ENCODE results near the gene SUMF1.
"Not testable (repeated sequence)": the region's sequence is repeated elsewhere in the genome, so short reads cannot be mapped to it uniquely, and the experiment has no call there.

Gene SUMF1

DNA sequence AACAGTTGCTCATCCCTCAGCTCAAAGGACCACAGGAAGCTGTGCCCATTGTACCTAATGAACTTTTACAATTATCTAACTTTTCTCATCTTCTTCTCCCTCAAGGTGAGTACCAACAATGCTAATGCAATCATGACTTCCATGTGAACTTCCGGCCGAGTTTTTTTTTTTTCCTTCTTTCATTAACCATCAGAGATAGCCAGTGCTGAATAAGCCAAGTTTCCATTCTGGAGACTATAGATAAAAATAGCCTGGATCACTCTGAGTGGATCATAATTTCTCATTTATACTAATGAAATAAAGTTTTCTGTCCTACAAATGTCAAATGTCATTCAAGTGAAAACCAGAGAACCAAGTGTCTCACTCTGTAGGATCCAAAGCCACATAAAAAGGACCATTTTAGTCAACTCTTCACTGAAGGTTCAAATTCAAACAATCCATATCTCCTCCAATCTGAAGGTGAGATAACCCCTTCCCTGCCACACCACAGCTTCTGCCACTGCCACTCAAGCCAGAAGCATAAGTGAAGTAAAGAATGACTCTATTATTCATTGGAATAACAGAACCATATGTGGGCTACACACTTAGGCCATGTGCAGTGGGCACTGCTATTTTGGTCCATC lies 5.5 kb downstream of the SUMF1 start:
- CTCF ChIA-PET, result interaction anchor here (0.6 kb wide), 1 partner anchor 148 kb away, joined by 3 read pairs; no protein-coding TSS in a partner anchor
- H3K27me3 Mint-ChIP-seq, result no peaks in the 10 kb centered on the region
- no peaks in the 10 kb centered on the region for H3K9me3 Mint-ChIP-seq
- peaks cover 15% of the 10 kb centered on the region for H3K4me1 Mint-ChIP-seq
- no peak overlapping the region for H3K4me3 Mint-ChIP-seq
- H3K27ac Mint-ChIP-seq, result no peak overlapping the region
- no peak for DNase-seq
- H3K36me3 Mint-ChIP-seq, result no peaks in the 10 kb centered on the region

DNA sequence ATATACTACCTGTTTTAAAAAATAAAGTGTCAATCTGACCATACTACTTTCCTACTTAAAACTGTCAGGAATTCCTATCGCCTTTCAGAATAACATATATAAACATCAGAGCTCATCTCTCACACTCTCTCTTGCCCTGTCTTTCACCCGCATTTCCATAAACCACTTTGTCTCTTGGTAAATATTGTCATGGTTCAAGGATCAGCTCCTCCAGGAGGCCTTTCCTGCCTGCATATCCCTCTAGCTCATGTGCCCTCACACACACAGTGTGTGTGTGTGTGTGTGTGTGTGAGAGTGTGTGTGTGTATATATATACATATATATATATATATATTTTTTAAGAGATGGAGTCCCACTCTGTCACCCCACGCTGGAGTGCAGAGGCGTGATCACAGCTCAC lies 6.7 kb downstream of the SUMF1 start:
- H3K27ac Mint-ChIP-seq, result no peak overlapping the region
- H3K4me3 Mint-ChIP-seq, result no peak overlapping the region
- no peak for DNase-seq
- no peaks in the 10 kb centered on the region for H3K27me3 Mint-ChIP-seq
- H3K9me3 Mint-ChIP-seq, result no peaks in the 10 kb centered on the region
- peaks cover 2% of the 10 kb centered on the region for H3K4me1 Mint-ChIP-seq
- CTCF ChIA-PET, result no interaction called here
- no peaks in the 10 kb centered on the region for H3K36me3 Mint-ChIP-seq

DNA sequence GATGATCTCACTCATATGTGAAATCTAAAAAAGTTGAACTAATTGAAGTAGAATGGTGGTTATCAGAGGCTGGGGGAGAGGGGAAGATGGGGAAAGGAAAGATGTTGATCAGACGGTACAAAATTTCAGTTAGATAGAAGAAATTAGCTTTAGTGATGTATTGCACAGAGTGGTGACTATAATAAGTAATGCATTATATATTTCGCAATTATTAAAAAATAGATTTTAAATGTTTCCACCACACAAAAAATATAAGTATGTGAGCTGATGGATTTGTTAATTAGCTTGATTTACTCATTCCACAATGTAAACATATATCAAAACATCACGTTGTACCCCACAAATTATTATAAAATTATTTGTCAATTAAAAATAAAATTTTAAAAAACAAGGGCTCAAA lies 8.1 kb downstream of the SUMF1 start:
- CTCF ChIA-PET, result no interaction called here
- Mint-ChIP-seq H3K9me3 (no peaks in the 10 kb centered on the region), H3K27ac (no peak overlapping the region), H3K27me3 (no peaks in the 10 kb centered on the region), H3K4me1 (peaks cover 2% of the 10 kb centered on the region), H3K4me3 (no peak overlapping the region), H3K36me3 (no peaks in the 10 kb centered on the region)
- no peak for DNase-seq

DNA sequence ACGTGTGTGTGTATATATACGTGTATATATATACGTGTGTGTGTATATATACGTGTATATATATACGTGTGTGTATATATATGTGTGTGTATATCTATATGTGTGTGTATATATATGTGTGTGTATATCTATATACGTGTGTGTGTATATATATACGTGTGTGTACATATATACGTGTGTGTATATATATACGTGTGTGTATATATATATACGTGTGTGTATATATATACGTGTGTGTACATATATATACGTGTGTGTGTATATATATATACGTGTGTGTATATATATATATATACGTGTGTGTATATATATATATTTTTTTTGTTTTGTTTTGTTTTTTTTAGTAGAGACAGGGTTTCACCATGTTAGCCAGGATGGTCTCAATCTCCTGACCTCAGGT lies 10.3 kb downstream of the SUMF1 start:
- H3K27me3 Mint-ChIP-seq, H3K27ac Mint-ChIP-seq, H3K36me3 Mint-ChIP-seq, DNase-seq, H3K4me3 Mint-ChIP-seq, H3K4me1 Mint-ChIP-seq, H3K9me3 Mint-ChIP-seq, CTCF ChIA-PET: not testable (repeated sequence)

DNA sequence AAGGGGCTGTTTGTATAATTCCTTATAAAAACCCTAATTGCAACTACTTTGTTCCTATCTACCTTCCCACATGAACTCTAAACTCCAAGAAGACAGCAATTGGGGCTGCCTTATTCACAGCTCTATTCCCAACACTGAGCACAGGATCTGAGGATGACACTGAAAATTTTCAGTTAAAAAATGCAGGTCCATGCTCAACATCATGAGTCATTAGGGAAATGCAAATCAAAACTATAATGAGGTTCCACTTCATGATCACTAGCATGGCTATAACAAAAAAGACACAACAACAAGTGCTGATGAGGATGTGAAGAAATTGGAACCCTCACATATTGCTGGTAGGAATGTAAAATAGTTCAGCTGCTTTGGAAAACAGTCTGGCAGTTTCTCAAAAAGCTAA lies 12.9 kb downstream of the SUMF1 start:
- CTCF ChIA-PET, result no interaction called here
- H3K27ac Mint-ChIP-seq, result no peak overlapping the region

DNA sequence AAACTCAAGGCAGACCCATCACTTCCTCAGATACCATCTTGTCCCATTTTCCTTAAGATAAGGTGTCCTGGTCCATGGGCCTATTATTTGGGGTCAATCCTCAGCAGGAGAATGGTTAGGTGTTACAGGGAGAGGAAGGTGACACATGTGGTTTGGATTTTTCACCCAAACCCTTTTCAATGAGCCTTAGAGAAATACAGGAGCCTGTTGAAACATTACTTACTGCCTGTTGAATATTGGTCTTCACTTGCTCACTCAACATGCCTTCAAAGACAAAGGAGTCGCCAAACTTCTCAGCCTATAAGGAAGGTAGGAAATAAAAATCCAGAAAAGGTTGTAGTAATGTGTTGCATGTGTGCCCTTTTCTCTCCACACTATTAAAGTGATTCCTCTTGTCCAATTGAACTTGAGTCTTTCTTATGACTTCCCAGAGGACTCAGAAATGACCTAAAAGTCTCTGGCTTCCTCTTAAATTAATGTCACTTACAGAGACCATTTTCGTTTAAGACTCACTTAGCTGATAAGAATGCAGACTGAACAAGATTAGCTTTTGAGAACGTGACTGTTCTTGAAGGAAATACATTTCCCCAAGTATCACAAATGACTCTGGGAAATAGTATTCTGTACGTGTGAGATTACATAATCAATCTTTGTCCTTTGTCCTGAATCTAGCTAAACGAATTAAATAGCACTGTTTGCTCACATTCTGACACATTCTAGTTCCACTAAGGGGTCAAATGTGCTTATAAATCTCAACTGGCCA lies 17.8 kb downstream of the SUMF1 start:
- no peak overlapping the region for H3K27ac Mint-ChIP-seq
- no peak overlapping the region for H3K4me3 Mint-ChIP-seq
- no peaks in the 10 kb centered on the region for H3K4me1 Mint-ChIP-seq
- peaks cover 19% of the 10 kb centered on the region for H3K36me3 Mint-ChIP-seq
- CTCF ChIA-PET, result no interaction called here
- no peak for DNase-seq
- no peaks in the 10 kb centered on the region for H3K9me3 Mint-ChIP-seq
- H3K27me3 Mint-ChIP-seq, result no peaks in the 10 kb centered on the region

More for the DNA sequence above, 12.9 kb downstream of the SUMF1 start:
- no peaks in the 10 kb centered on the region for H3K9me3 Mint-ChIP-seq
- H3K27me3 Mint-ChIP-seq, result no peaks in the 10 kb centered on the region
- no peak overlapping the region for H3K4me3 Mint-ChIP-seq
- H3K4me1 Mint-ChIP-seq, result no peaks in the 10 kb centered on the region
- peaks cover 8% of the 10 kb centered on the region for H3K36me3 Mint-ChIP-seq
- no peak for DNase-seq

DNA sequence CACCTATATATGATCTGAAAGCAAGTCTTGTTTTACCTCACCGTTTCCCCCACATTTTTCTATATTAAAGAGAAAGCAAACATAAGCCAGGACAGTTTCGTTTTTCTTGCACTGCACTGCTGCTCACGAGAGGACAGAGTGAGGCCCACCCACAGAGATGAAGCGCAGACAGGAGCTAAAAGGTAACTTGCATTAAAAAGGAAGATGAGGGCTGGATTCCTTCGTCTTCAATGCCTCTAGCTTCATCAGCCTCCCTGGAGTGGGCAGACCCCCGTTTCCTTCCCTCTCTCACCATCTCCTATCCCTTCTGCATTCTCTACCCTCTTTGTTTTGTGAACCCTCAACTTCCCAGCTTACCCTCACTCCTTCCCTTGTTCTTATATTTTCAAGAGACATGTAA lies 18.9 kb downstream of the SUMF1 start:
- Mint-ChIP-seq H3K27me3 (no peaks in the 10 kb centered on the region), H3K27ac (no peak overlapping the region), H3K4me3 (no peak overlapping the region), H3K36me3 (peaks cover 19% of the 10 kb centered on the region), H3K4me1 (no peaks in the 10 kb centered on the region), H3K9me3 (no peaks in the 10 kb centered on the region)
- DNase-seq, result no peak
- CTCF ChIA-PET, result no interaction called here

DNA sequence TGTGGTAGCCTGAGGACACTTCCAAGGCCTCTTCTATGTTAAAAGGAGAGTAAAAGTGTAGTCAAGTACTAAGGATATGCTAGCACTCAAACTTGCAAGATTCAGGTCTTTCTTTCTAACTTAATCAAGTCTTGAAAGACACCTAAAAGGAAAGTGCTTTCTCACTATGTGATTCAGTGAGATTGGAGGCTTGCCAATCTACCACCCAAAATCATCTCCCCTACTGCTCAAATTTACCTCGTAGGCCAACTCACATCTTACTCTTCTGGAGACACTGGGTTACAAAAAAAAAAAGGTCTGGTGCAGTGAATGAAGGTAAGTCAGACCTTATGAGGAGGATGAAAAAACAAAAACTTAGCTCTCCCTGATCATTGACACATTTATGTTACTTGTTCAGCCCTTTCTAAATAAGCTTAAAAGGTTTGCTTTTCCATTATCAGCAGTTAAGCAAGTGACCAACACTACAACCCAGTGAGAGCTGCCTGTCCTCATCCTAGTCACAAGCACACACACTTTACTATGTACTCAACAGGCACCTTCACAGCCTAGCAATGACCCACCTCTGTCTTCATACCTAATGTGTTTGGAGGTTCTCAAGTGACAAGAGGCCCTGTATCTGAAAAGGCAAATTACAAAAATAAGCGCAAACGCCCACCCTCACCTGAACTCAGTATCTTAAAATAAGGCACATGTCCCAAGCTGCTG lies 19.6 kb downstream of the SUMF1 start:
- no peak for DNase-seq
- no peaks in the 10 kb centered on the region for H3K4me1 Mint-ChIP-seq
- no peaks in the 10 kb centered on the region for H3K27me3 Mint-ChIP-seq
- no peak overlapping the region for H3K4me3 Mint-ChIP-seq
- H3K36me3 Mint-ChIP-seq, result peaks cover 20% of the 10 kb centered on the region
- no peaks in the 10 kb centered on the region for H3K9me3 Mint-ChIP-seq
- no peak overlapping the region for H3K27ac Mint-ChIP-seq
- CTCF ChIA-PET, result no interaction called here

DNA sequence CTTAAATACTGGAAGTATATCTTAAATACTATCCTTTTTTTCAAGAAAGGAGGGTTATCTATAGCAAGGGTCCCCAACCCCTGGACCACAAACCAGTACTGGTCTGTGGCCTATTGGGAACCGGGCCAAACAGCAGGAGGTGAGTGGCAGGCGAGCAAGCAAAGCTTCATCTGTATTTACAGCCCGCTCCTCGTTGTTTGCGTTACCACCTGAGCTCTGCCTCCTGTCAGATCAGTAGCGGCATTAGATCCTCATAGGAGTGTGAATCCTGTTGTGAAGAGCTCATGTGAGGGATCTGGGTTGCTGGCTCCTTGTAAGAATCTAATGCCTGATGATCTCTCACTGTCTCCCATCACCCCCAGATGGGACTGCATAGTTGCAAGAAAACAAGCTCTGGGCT lies 26.1 kb downstream of the SUMF1 start:
- H3K27me3 Mint-ChIP-seq, result no peaks in the 10 kb centered on the region
- DNase-seq, result no peak
- peaks cover 6% of the 10 kb centered on the region for H3K36me3 Mint-ChIP-seq
- CTCF ChIA-PET, result interaction anchor here (0.7 kb wide), 1 partner anchor 1035 kb away, joined by 3 read pairs; no protein-coding TSS in a partner anchor
- H3K4me3 Mint-ChIP-seq, result no peak overlapping the region
- no peaks in the 10 kb centered on the region for H3K9me3 Mint-ChIP-seq
- H3K4me1 Mint-ChIP-seq, result no peaks in the 10 kb centered on the region
- no peak overlapping the region for H3K27ac Mint-ChIP-seq

DNA sequence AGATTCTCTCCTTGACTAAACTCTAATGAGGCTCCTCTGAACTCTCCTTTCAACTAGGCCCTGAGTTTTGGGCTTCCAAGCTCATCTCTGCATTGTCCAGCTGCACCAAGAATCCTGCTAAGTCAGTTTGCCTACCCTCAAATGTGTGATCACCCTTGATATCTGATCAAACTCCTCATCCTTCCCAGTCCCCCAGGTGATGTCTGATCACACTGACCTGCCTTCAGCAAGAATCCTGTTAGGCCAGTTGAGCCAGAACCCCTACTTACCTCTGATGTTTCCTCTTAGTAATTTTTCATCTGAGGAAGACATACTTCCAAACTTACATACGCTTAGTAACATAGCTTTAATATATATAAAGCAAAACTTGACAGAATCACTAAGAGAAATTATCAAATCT lies 28.8 kb downstream of the SUMF1 start:
- no peaks in the 10 kb centered on the region for H3K27me3 Mint-ChIP-seq
- H3K9me3 Mint-ChIP-seq, result no peaks in the 10 kb centered on the region
- CTCF ChIA-PET, result interaction anchor here (0.6 kb wide), 1 partner anchor 1115 kb away, joined by 3 read pairs; no protein-coding TSS in a partner anchor
- no peaks in the 10 kb centered on the region for H3K4me1 Mint-ChIP-seq
- H3K4me3 Mint-ChIP-seq, result no peak overlapping the region
- peaks cover 6% of the 10 kb centered on the region for H3K36me3 Mint-ChIP-seq
- no peak for DNase-seq
- H3K27ac Mint-ChIP-seq, result no peak overlapping the region

DNA sequence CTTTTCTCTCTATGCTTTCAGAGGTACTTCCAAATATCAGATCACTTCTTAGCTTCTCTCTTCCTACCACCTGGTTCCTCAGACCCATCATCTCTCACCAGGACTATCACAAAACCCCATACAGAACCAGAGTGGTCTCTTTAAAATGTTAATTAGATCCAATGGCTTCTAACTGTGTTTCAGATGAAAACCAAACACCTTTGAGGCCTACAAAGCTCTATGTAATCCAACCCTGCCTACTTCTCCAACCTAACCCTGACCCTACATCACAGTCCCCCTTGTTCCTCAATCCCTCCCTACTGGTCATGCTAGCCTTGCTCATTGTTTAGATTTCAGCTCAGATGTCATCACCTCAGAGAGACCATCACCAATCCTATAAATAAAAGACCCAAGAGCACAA lies 34.8 kb downstream of the SUMF1 start:
- Mint-ChIP-seq H3K36me3 (peaks cover 9% of the 10 kb centered on the region), H3K4me1 (no peaks in the 10 kb centered on the region), H3K4me3 (no peak overlapping the region), H3K27ac (no peak overlapping the region), H3K9me3 (no peaks in the 10 kb centered on the region), H3K27me3 (no peaks in the 10 kb centered on the region)
- no peak for DNase-seq
- CTCF ChIA-PET, result no interaction called here

DNA sequence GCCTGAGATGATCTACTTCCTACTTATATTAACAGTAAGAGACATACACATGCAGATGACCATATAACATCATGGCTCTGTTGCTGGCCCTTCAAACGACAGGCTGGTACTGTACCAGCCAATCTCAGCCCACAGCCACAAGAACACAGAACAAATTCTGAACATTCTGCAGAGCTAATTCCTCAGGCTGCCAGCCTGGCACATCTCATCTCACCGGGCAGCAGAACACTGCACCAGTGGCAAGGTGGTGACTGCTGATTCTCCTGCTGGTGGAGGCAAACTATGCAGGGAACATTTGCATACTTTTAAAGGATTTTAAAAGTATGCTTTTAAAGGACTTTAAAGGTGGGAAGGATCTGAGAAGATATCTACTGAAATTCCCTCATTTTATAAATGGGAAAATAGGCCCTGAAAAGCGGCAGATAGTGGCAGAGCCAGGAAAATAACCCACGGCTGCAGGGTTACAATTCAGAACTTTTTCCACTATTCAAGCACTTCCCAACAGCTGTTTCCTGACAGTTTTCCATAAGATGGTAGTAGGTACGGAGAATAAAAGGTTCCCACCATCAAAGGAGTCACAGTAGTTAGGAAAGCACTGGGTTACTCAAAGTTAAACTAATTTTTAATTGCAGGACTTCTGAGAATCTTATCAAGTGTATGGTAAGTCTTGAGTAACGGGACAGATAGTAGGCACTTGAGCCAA lies 37.3 kb downstream of the SUMF1 start:
- Mint-ChIP-seq H3K27ac (no peak overlapping the region), H3K4me1 (no peaks in the 10 kb centered on the region), H3K27me3 (no peaks in the 10 kb centered on the region), H3K9me3 (no peaks in the 10 kb centered on the region), H3K36me3 (peaks cover 9% of the 10 kb centered on the region), H3K4me3 (no peak overlapping the region)
- DNase-seq, result no peak
- CTCF ChIA-PET, result no interaction called here

DNA sequence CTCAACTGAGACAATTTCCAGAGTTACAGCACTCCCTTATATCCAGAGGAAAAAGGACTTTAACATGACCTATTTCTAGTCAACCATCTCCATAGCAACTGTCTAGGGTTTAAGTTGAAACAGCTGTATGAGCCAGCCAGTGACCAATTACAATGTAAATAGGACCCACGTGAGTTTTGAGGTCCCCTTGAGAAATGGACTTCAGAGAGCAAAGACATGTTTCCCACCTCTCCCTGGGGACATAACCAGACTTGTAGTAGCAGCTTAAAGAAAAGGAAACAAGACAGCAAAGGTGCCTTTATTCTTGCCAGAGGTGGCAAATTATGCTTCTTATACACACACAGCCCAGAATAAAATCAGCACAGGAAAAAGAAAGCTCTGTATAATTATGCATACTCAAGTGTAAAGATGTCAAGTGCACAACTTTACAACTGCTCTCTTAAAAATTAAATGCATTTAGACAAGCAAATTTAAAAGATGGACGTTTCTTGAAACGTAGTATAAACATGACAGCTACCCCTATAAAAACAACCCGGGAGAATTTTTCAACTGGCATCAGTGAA lies 40.2 kb downstream of the SUMF1 start:
- no peak for DNase-seq
- H3K27me3 Mint-ChIP-seq, result no peaks in the 10 kb centered on the region

DNA sequence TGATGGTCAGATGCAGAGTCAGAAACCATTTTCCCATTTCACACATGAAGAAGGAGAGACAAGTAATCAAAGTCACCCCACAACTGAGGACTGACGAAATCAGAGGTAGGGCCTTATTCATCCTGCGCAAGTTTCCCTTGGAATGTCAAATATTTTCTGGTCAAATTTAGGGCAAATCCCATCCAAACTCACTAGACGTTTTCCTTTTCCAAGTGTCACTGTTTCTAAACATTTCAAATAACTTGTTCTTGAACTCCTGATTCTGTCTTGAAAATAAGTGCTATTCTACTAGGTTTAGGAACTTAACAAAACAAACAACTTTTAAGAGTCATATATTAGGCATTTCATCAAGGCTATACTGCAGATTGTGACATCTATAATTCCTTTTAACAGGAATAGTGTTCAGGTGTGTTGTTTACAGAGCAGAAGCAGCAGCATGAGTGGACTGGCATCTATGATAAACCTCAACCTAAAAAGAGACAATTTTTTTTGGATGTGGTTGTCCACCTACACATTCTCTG lies 40.7 kb downstream of the SUMF1 start:
- H3K27me3 Mint-ChIP-seq, result no peaks in the 10 kb centered on the region
- H3K4me1 Mint-ChIP-seq, result no peaks in the 10 kb centered on the region
- CTCF ChIA-PET, result no interaction called here
- no peak for DNase-seq
- H3K4me3 Mint-ChIP-seq, result no peak overlapping the region
- no peaks in the 10 kb centered on the region for H3K9me3 Mint-ChIP-seq
- peaks cover 3% of the 10 kb centered on the region for H3K36me3 Mint-ChIP-seq
- H3K27ac Mint-ChIP-seq, result no peak overlapping the region

More for the DNA sequence above, 40.2 kb downstream of the SUMF1 start:
- CTCF ChIA-PET, result no interaction called here
- H3K9me3 Mint-ChIP-seq, result no peaks in the 10 kb centered on the region
- no peaks in the 10 kb centered on the region for H3K4me1 Mint-ChIP-seq
- peaks cover 3% of the 10 kb centered on the region for H3K36me3 Mint-ChIP-seq
- H3K4me3 Mint-ChIP-seq, result no peak overlapping the region
- no peak overlapping the region for H3K27ac Mint-ChIP-seq

Measured in activated naive CD4-positive, alpha-beta T cell treated with anti-CD3 and anti-CD28 coated beads, Interleukin-2, amount 10 ng/mL, durations not matched to agents 7 days and 5 days (primary cell).